DND-41 (cell line): ENCODE results near the gene MINDY4.

ENCODE experiments used
- ATAC-seq: fragments of 200-7000 bp; cut with Tn5 transposase; 3 replicates; pipeline ENCODE4 v1.9.1; 2021; ENCODE audit warnings: low read depth; ENCODE audit not compliant: insufficient read depth
- DNase-seq: peaks from one replicate; pipeline ENCODE4 v3.0.0-alpha.2; 2020
- H2AFZ ChIP-seq: 2 replicates; pipeline ENCODE4 v1.6.0; 2012; ENCODE audit warnings: low read depth, low read length
- H3K27ac ChIP-seq: 2 replicates; pipeline ENCODE4 v1.5.1; 2012; ENCODE audit warnings: low read length, inconsistent platforms
- H3K27me3 ChIP-seq: fragments of 200-600 bp; sonication (generic); 2 replicates; pipeline ENCODE4 v1.6.0; 2012; ENCODE audit warnings: low read length, mild to moderate bottlenecking, inconsistent platforms; ENCODE audit not compliant: insufficient read depth, poor library complexity
- H3K36me3 ChIP-seq: 2 replicates; pipeline ENCODE4 v1.5.1; 2012; ENCODE audit warnings: low read length, inconsistent platforms; ENCODE audit not compliant: insufficient read depth
- H3K4me1 ChIP-seq: 2 replicates; pipeline ENCODE4 v1.5.1; 2012; ENCODE audit warnings: mild to moderate bottlenecking, low read length; ENCODE audit not compliant: insufficient read depth
- H3K4me2 ChIP-seq: 2 replicates; pipeline ENCODE4 v1.6.0; 2012; ENCODE audit warnings: mild to moderate bottlenecking, moderate library complexity, low read length, inconsistent platforms; ENCODE audit not compliant: insufficient read depth
- H3K4me3 ChIP-seq, 2 experiments: fragments of 200-600 bp in 1 of 2; shearing (Covaris generic) in 1 of 2; 2 replicates each; pipeline ENCODE4 v1.5.1; 2012 to 2016; ENCODE audit warnings: inconsistent platforms in 2 of 2, low read length in 2 of 2, mild to moderate bottlenecking in 2 of 2, low read depth in 1 of 2, moderate library complexity in 1 of 2
- H3K79me2 ChIP-seq: 2 replicates; pipeline ENCODE4 v1.6.0; 2012; ENCODE audit warnings: low read length, inconsistent platforms; ENCODE audit not compliant: insufficient read depth
- H3K9ac ChIP-seq: 2 replicates; pipeline ENCODE4 v1.6.0; 2012; ENCODE audit warnings: low read depth, mild to moderate bottlenecking, inconsistent platforms, low read length, moderate library complexity
- H3K9me3 ChIP-seq: 2 replicates; pipeline ENCODE4 v1.5.1; 2012; ENCODE audit warnings: low read length, moderate library complexity, mild to moderate bottlenecking, inconsistent platforms; ENCODE audit not compliant: insufficient read depth, severe bottlenecking
- H4K20me1 ChIP-seq: 2 replicates; pipeline ENCODE4 v1.6.0; 2012; ENCODE audit warnings: low read length; ENCODE audit not compliant: insufficient read depth
- CTCF ChIP-seq: IDR thresholded peaks from 2 replicates; pipeline ENCODE4 v1.5.1; 2012; ENCODE audit warnings: borderline replicate concordance, low read length, moderate library complexity, mild to moderate bottlenecking; ENCODE audit not compliant: poor library complexity, severe bottlenecking; ENCODE audit errors: extremely low read depth
- EZH2 ChIP-seq: IDR thresholded peaks from 3 replicates; pipeline ENCODE4 v1.6.1; 2012; ENCODE audit warnings: borderline replicate concordance, low read depth, mild to moderate bottlenecking, moderate library complexity, low read length, inconsistent platforms; ENCODE audit not compliant: severe bottlenecking

The MINDY4 gene

GRCh38 chr7:30844916-30845315 is 73.7 kb downstream of the MINDY4 start:
- H3K4me2 ChIP-seq = no peak overlapping the region
- no peaks in the 10 kb centered on the region for H3K27me3 ChIP-seq
- H3K4me3 ChIP-seq = no peak overlapping the region
- H3K9me3 ChIP-seq = no peaks in the 10 kb centered on the region
- no peak overlapping the region for H3K9ac ChIP-seq
- no peaks in the 10 kb centered on the region for H3K4me1 ChIP-seq
- H3K27ac ChIP-seq = no peak overlapping the region
- no peaks in the 10 kb centered on the region for H3K36me3 ChIP-seq
- DNase-seq = no peak
- ATAC-seq = no peak
- H2AFZ ChIP-seq = no peak overlapping the region
- no peaks in the 10 kb centered on the region for H4K20me1 ChIP-seq
- H3K79me2 ChIP-seq = no peaks in the 10 kb centered on the region
- no peak for TF ChIP-seq EZH2
- TF ChIP-seq CTCF = no peak

GRCh38 chr7:30845426-30846135 is 74.4 kb downstream of the MINDY4 start:
- Histone ChIP-seq H3K4me3 (no peak overlapping the region), H3K9ac (no peak overlapping the region), H2AFZ (no peak overlapping the region), H3K4me1 (no peaks in the 10 kb centered on the region), H3K36me3 (no peaks in the 10 kb centered on the region), H3K27ac (no peak overlapping the region), H4K20me1 (no peaks in the 10 kb centered on the region), H3K4me2 (no peak overlapping the region), H3K9me3 (no peaks in the 10 kb centered on the region), H3K27me3 (no peaks in the 10 kb centered on the region), H3K79me2 (no peaks in the 10 kb centered on the region)
- DNase-seq (no peak), ATAC-seq (no peak)
- TF ChIP-seq CTCF = no peak
- no peak for TF ChIP-seq EZH2

GRCh38 chr7:30846378-30846777 is 75.2 kb downstream of the MINDY4 start:
- no peaks in the 10 kb centered on the region for H3K9me3 ChIP-seq
- no peak overlapping the region for H3K4me2 ChIP-seq
- H3K4me3 ChIP-seq = no peak overlapping the region
- DNase-seq (no peak), ATAC-seq (no peak)
- H3K36me3 ChIP-seq = no peaks in the 10 kb centered on the region
- H3K27ac ChIP-seq = no peak overlapping the region
- no peak overlapping the region for H2AFZ ChIP-seq
- no peaks in the 10 kb centered on the region for H3K79me2 ChIP-seq
- H4K20me1 ChIP-seq = no peaks in the 10 kb centered on the region
- H3K9ac ChIP-seq = no peak overlapping the region
- no peaks in the 10 kb centered on the region for H3K4me1 ChIP-seq
- TF ChIP-seq CTCF = no peak
- H3K27me3 ChIP-seq = no peaks in the 10 kb centered on the region
